Ecto neural progenitor cell (in vitro differentiated cells): ENCODE measurements around the gene CLEC4C.

Experiments used
- DNase-seq: peaks from one replicate; pipeline ENCODE4 v3.0.0-alpha.2; 2018; ENCODE audit warnings: low spot score

Gene CLEC4C

GRCh38 chr12:7719946-7720730, 27.0 kb downstream of the CLEC4C start:
- no peak for DNase-seq

DNA sequence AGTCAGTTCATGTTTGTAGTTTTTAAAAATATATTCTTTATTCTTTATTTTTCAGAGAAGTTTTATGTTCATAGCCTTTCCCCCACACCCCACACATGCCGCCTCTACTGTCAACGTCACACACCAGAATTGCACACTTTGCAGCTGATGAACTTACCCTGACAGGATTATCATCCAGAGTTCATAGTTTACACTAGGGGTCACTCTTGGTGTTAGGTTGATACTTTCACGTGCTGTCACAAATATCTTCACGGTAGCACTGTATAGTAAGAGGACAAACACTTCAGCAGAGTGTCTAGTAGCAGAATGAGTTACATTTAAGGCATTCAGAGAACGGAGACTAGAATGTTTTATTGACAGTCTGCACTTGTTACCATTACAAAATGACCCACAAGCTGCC, 30.8 kb downstream of the CLEC4C start:
- no peak for DNase-seq

- no peak for DNase-seq
These were observed 34.2 kb downstream of the CLEC4C start for GRCh38 chr12:7712841-7713442.

DNA sequence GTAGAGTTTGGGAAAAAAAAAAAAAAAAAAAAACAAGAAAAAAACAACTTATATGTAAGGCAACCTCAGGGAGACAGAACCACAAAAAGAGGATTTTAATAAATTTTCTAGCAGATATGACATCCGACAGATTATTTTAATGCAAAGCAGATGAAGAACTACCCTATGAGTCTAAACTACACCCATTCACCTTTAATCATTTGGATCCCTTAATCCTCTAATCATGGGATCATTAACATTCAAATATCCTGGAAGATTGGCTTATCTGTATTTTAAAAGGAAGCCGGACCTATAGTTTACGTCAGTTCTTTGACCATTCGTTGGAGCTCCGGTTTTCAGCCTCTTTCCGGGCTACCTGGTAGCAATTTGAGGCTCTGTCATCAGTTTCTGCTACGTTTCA, 36.0 kb downstream of the CLEC4C start, which contains the start of gene DPPA3:
Gene DPPA3, plus strand, starts transcription at position 301 of the 400 bp plus-strand sequence. CDS start 138 bp downstream, outside the sequence.
- DNase-seq = no peak

GRCh38 chr12:7709969-7710675, 37.1 kb downstream of the CLEC4C start:
- DNase-seq = no peak

DNA sequence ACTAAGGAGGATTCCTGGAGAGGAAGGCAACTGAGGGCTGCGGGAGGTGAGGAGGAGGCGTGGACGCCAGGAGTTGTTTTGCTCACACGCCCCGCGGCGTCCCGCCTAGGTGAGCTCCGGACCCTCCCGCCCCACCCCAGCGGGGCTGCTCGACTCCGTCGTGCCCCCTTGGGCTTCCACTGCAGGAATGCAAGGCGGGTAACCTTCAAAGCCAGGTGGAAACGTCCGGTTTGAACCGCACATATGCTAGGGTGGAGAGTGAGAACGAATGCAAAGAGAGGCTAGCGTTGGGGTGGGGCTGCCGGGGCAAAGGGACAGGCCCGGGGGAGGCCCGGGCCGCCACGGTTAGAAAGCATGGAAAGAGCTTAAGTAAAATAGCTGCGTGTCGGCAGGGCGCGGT, 41.3 kb downstream of the CLEC4C start:
- no peak for DNase-seq

- no peak for DNase-seq
These were observed 51.5 kb downstream of the CLEC4C start, which contains the start of gene GDF3 for GRCh38 chr12:7695566-7696197. TSS of gene GDF3 (minus strand) at chr12:7695775. CDS start at chr12:7695728, 47 bp downstream.

DNA sequence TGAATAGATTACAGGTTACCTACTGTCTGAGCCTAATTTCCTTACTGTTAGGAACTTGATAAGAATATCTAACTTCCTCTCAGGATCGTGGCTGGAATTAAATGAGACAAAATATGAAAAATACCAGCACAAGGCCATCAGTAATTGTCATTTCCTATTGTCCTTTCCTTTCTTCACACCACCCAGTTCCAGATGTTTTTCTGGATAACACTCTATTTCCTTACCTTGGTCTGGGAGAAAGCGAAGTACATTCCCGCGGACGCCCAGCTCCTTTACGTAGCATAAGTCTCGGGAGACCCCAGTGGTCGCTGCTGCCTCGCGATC, 52.0 kb downstream of the CLEC4C start:
- DNase-seq = no peak

DNA sequence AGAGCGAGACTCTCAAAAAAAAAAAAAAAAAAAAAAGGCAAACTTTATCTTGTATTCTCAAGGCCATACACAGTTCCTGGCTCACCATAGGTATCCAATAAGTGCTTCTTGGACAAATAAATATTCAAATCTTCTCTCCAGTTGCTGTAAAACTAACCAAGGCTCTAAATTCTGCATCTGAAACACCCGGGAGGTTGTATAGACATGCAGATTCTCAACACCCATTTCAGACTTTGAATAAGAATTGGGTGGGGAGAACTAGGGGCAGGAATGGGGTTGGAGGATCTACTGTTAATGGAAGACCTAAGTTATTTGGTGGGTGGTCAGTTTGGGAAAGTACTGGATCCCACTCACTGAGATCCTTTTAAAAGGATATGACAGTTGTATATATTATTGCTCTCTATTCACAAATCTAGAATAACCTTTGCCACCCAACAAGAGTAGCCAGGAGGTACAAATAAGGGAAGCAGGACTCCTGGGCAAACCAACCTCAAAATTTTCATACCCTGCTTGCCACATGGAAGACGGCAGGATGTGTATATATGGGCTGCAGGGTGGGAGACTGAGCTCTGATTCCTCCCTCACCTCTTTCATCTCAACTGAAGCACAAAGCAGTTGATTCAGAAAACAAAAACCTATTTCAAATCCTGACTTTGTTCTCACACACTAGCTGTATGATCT, 52.5 kb downstream of the CLEC4C start:
- no peak for DNase-seq

- DNase-seq = no peak
These were observed 53.4 kb downstream of the CLEC4C start for GRCh38 chr12:7693793-7694192.

DNA sequence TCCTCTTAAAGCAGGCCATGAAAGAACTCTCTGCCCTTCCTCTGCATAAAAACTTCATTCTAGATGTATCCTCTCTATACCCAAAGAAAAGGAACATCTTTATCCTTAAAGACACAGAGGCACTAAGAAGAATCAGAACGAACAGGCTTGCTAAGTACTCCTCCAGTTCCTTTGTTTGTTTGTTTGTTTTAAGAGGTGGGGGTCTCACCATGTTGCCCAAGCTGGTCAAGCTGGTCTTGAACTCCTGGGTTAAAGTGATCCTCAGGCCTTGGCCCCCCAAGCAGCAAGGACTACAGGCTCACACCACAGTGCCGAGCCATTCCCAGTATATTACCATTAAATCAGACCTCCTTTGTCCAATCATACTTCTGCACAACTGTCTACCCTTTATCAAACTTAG, 65.6 kb downstream of the CLEC4C start:
- no peak for DNase-seq
